ENCODE results near the gene PXT1. TPM values are rescaled to one million over a fixed set of nuclear protein-coding genes. Genes with fewer than 3 reads are reported as not detected.

Gene PXT1
- total RNA-seq, 1 donor from 2014 or later, result not detected

GRCh38 chr6:36469148-36469661 is 26.6 kb upstream of the PXT1 start:
- peaks cover 38% of the 10 kb centered on the region for H3K36me3 ChIP-seq
- no peaks in the 10 kb centered on the region for H3K27me3 ChIP-seq (ENCODE audit: low read depth)
- no peak for TF ChIP-seq CTCF (IDR thresholded peaks at IDR 0.05; ENCODE audit: borderline replicate concordance)
- intact Hi-C loops (cut with micrococcal nuclease), result no loop called here
- H3K4me1 ChIP-seq, result peaks cover 7% of the 10 kb centered on the region
- no peak overlapping the region for H3K4me3 ChIP-seq
- no peak overlapping the region for H3K27ac ChIP-seq (replicated peaks)
- no peak for DNase-seq
- H3K9me3 ChIP-seq (replicated peaks), result no peaks in the 10 kb centered on the region

- no peak overlapping the region for H3K27ac ChIP-seq (replicated peaks)
- H3K9me3 ChIP-seq (replicated peaks), result no peaks in the 10 kb centered on the region
- TF ChIP-seq CTCF (IDR thresholded peaks at IDR 0.05; ENCODE audit: borderline replicate concordance), result no peak
- intact Hi-C loops (cut with micrococcal nuclease), result no loop called here
- no peak for DNase-seq
- H3K4me1 ChIP-seq, result peaks cover 11% of the 10 kb centered on the region
- H3K4me3 ChIP-seq, result no peak overlapping the region
- peaks cover 25% of the 10 kb centered on the region for H3K36me3 ChIP-seq
- no peaks in the 10 kb centered on the region for H3K27me3 ChIP-seq (ENCODE audit: low read depth)
These were observed 25.0 kb upstream of the PXT1 start for GRCh38 chr6:36467625-36468024.

GRCh38 chr6:36464233-36464632 is 21.6 kb upstream of the PXT1 start:
- no peak overlapping the region for H3K27ac ChIP-seq (replicated peaks)
- DNase-seq, result no peak
- H3K27me3 ChIP-seq (ENCODE audit: low read depth), result no peaks in the 10 kb centered on the region
- intact Hi-C loops (cut with micrococcal nuclease), result no loop called here
- no peaks in the 10 kb centered on the region for H3K36me3 ChIP-seq
- TF ChIP-seq CTCF (IDR thresholded peaks at IDR 0.05; ENCODE audit: borderline replicate concordance), result no peak
- H3K4me3 ChIP-seq, result no peak overlapping the region
- no peaks in the 10 kb centered on the region for H3K9me3 ChIP-seq (replicated peaks)
- peaks cover 42% of the 10 kb centered on the region for H3K4me1 ChIP-seq

- intact Hi-C loops (cut with micrococcal nuclease), result no loop called here
- Histone ChIP-seq H3K27me3 (ENCODE audit: low read depth) (no peaks in the 10 kb centered on the region), H3K4me3 (no peak overlapping the region), H3K4me1 (peaks cover 41% of the 10 kb centered on the region), H3K9me3 (replicated peaks) (no peaks in the 10 kb centered on the region), H3K36me3 (no peaks in the 10 kb centered on the region), H3K27ac (replicated peaks) (no peak overlapping the region)
- no peak for DNase-seq
- TF ChIP-seq CTCF (IDR thresholded peaks at IDR 0.05; ENCODE audit: borderline replicate concordance), result no peak
These were observed 21.0 kb upstream of the PXT1 start for GRCh38 chr6:36463676-36464075.

GRCh38 chr6:36461646-36462045 is 19.0 kb upstream of the PXT1 start:
- Histone ChIP-seq H3K4me1 (peaks cover 41% of the 10 kb centered on the region), H3K36me3 (no peaks in the 10 kb centered on the region), H3K4me3 (no peak overlapping the region), H3K9me3 (replicated peaks) (no peaks in the 10 kb centered on the region), H3K27me3 (ENCODE audit: low read depth) (no peaks in the 10 kb centered on the region), H3K27ac (replicated peaks) (no peak overlapping the region)
- intact Hi-C loops (cut with micrococcal nuclease), result no loop called here
- no peak for TF ChIP-seq CTCF (IDR thresholded peaks at IDR 0.05; ENCODE audit: borderline replicate concordance)
- DNase-seq, result no peak
